WTC11 (cell line): Measurements from ENCODE around the gene THUMPD3. TPM values are rescaled to one million over a fixed set of nuclear protein-coding genes. Genes with fewer than 3 reads are reported as not detected.

ENCODE experiments used
- ATAC-seq: fragments of 200-7000 bp; cut with Tn5 transposase; 2 replicates; pipeline ENCODE4 v1.10.0; 2021; ENCODE audit warnings: mild to moderate bottlenecking, moderate library complexity
- CTCF ChIA-PET: fragments of 300-600 bp; sonication (Branson Sonifier 250); formaldehyde crosslinking; loops from one replicate; lab custom pipeline; 2021; ENCODE audit warnings: antibody characterized with exemption; lab: Charles Lee
- POLR2A ChIA-PET: fragments of 350-600 bp; sonication (Branson Sonifier 250); formaldehyde crosslinking; loops from one replicate; lab custom pipeline; 2021; ENCODE audit warnings: antibody characterized with exemption; lab: Charles Lee
- DNase-seq: peaks from one replicate; pipeline ENCODE4 v3.0.0; 2021; ENCODE audit warnings: low spot score
- H3K27ac Mint-ChIP-seq: 2 replicates; pipeline ENCODE4 v1.8.0; 2021; ENCODE audit warnings: mixed read lengths
- H3K27me3 Mint-ChIP-seq: 2 replicates; pipeline ENCODE4 v1.8.0; 2021; ENCODE audit warnings: low read depth, mild to moderate bottlenecking, moderate library complexity, mixed read lengths
- H3K36me3 Mint-ChIP-seq: 2 replicates; pipeline ENCODE4 v1.8.0; 2021; ENCODE audit warnings: mixed read lengths
- H3K4me1 Mint-ChIP-seq: 2 replicates; pipeline ENCODE4 v1.8.0; 2022; ENCODE audit warnings: mixed read lengths
- H3K4me3 Mint-ChIP-seq: 2 replicates; pipeline ENCODE4 v1.8.0; 2021; ENCODE audit warnings: mild to moderate bottlenecking, moderate library complexity, mixed read lengths
- H3K9me3 Mint-ChIP-seq: 2 replicates; pipeline ENCODE4 v1.8.0; 2021; ENCODE audit warnings: mixed read lengths
- ARID4B ChIP-seq: sonication (generic); formaldehyde crosslinking; IDR thresholded peaks from 2 replicates; pipeline ENCODE4 v1.8.0; 2023; ENCODE audit warnings: missing genetic modification reagents, mild to moderate bottlenecking, borderline replicate concordance
- CDX4 ChIP-seq: fragments of 250-450 bp; sonication (Bioruptor Pico); IDR thresholded peaks from 2 replicates; pipeline ENCODE4 v1.9.0; 2021; ENCODE audit warnings: moderate library complexity, mild to moderate bottlenecking, inconsistent platforms, borderline replicate concordance
- CREB1 ChIP-seq: sonication (generic); formaldehyde crosslinking; IDR thresholded peaks from 2 replicates; pipeline ENCODE4 v1.8.0; 2023; ENCODE audit warnings: mild to moderate bottlenecking, missing genetic modification reagents
- CREM ChIP-seq: sonication (generic); formaldehyde crosslinking; IDR thresholded peaks from 2 replicates; pipeline ENCODE4 v1.8.1; 2022; ENCODE audit warnings: mild to moderate bottlenecking, missing genetic modification reagents, moderate library complexity
- E2F1 ChIP-seq: sonication (generic); formaldehyde crosslinking; IDR thresholded peaks from 2 replicates; pipeline ENCODE4 v1.8.0; 2022; ENCODE audit warnings: mild to moderate bottlenecking, missing genetic modification reagents
- E2F4 ChIP-seq: sonication (generic); formaldehyde crosslinking; IDR thresholded peaks from 2 replicates; pipeline ENCODE4 v1.8.1; 2022; ENCODE audit warnings: low read depth, mild to moderate bottlenecking, moderate library complexity, missing genetic modification reagents, borderline replicate concordance
- ELF4 ChIP-seq: sonication (generic); formaldehyde crosslinking; IDR thresholded peaks from 2 replicates; pipeline ENCODE4 v1.8.1; 2022; ENCODE audit warnings: low read depth, mild to moderate bottlenecking, moderate library complexity, missing genetic modification reagents
- ESRRA ChIP-seq: sonication (generic); formaldehyde crosslinking; IDR thresholded peaks from 2 replicates; pipeline ENCODE4 v1.8.1; 2022; ENCODE audit warnings: mild to moderate bottlenecking, missing genetic modification reagents, borderline replicate concordance
- FOXK1 ChIP-seq: sonication (generic); formaldehyde crosslinking; IDR thresholded peaks from 2 replicates; pipeline ENCODE4 v1.8.0; 2022; ENCODE audit warnings: mild to moderate bottlenecking, moderate library complexity, missing genetic modification reagents
- HMGA2 ChIP-seq: fragments of 250-450 bp; sonication (Bioruptor Pico); IDR thresholded peaks from 2 replicates; pipeline ENCODE4 v1.4.0; 2021; ENCODE audit warnings: mild to moderate bottlenecking, moderate library complexity
- JUN ChIP-seq: sonication (generic); formaldehyde crosslinking; IDR thresholded peaks from 2 replicates; pipeline ENCODE4 v1.8.0; 2023; ENCODE audit warnings: mild to moderate bottlenecking, missing genetic modification reagents
- MYBL2 ChIP-seq: sonication (generic); formaldehyde crosslinking; IDR thresholded peaks from 2 replicates; pipeline ENCODE4 v1.8.1; 2023; ENCODE audit warnings: mild to moderate bottlenecking, moderate library complexity, missing genetic modification reagents
- RELA ChIP-seq: sonication (generic); formaldehyde crosslinking; IDR thresholded peaks from 2 replicates; pipeline ENCODE4 v1.8.1; 2022; ENCODE audit warnings: missing genetic modification reagents, mild to moderate bottlenecking, borderline replicate concordance
- SMAD4 ChIP-seq: sonication (generic); formaldehyde crosslinking; IDR thresholded peaks from 2 replicates; pipeline ENCODE4 v1.8.0; 2022; ENCODE audit warnings: mild to moderate bottlenecking, missing genetic modification reagents
- SP1 ChIP-seq: sonication (generic); formaldehyde crosslinking; conservative IDR thresholded peaks from 2 replicates; pipeline ENCODE4 v1.8.1; 2022; ENCODE audit warnings: missing genetic modification reagents
- TEAD1 ChIP-seq: sonication (generic); formaldehyde crosslinking; IDR thresholded peaks from 2 replicates; pipeline ENCODE4 v1.8.0; 2022; ENCODE audit warnings: mild to moderate bottlenecking, missing genetic modification reagents
- USF1 ChIP-seq: sonication (generic); formaldehyde crosslinking; IDR thresholded peaks from 2 replicates; pipeline ENCODE4 v1.8.0; 2022; ENCODE audit warnings: mild to moderate bottlenecking, missing genetic modification reagents
- ZMAT4 ChIP-seq: fragments of 250-450 bp; sonication (Bioruptor Pico); IDR thresholded peaks from 2 replicates; pipeline ENCODE4 v1.9.0; 2021; ENCODE audit warnings: mild to moderate bottlenecking
- ZNF232 ChIP-seq: sonication (generic); formaldehyde crosslinking; IDR thresholded peaks from 2 replicates; pipeline ENCODE4 v1.8.0; 2022; ENCODE audit warnings: mild to moderate bottlenecking, missing genetic modification reagents
- ZNF263 ChIP-seq: sonication (generic); formaldehyde crosslinking; IDR thresholded peaks from 2 replicates; pipeline ENCODE4 v1.8.1; 2022; ENCODE audit warnings: low read depth, mild to moderate bottlenecking, moderate library complexity, missing genetic modification reagents
- ZNF416 ChIP-seq: fragments of 250-450 bp; sonication (Bioruptor Pico); IDR thresholded peaks from 2 replicates; pipeline ENCODE4 v1.9.0; 2021; ENCODE audit warnings: mild to moderate bottlenecking, inconsistent platforms
- ZNF423 ChIP-seq: fragments of 250-450 bp; sonication (Bioruptor Pico); IDR thresholded peaks from 2 replicates; pipeline ENCODE4 v2.1.2; 2022; ENCODE audit warnings: mild to moderate bottlenecking, moderate library complexity
- ZNF671 ChIP-seq: fragments of 250-450 bp; sonication (Bioruptor Pico); IDR thresholded peaks from 2 replicates; pipeline ENCODE4 v1.8.0; 2021; ENCODE audit warnings: mild to moderate bottlenecking
- total RNA-seq: library from RNA; stranded (reverse); gene quantifications from 3 replicates; pipeline ENCODE4 v1.2.3, GENCODE V29; 2021

The THUMPD3 gene
- total RNA-seq, 1 experiment from 2014 or later, result 67.5 TPM

- TF ChIP-seq ARID4B (CRISPR knock-in tag), result no peak
These were observed 37.9 kb upstream of the THUMPD3 start (continued) for GRCh38 chr3:9324944-9325343.

- H3K27me3 Mint-ChIP-seq, result peaks cover 14% of the 10 kb centered on the region
These were observed 35.3 kb upstream of the THUMPD3 start for GRCh38 chr3:9327578-9327977.

GRCh38 chr3:9330166-9330703, 32.6 kb upstream of the THUMPD3 start:
- ChIA-PET CTCF (interaction anchor here (1.2 kb wide), 1 partner anchor 23 kb away, joined by 3 read pairs; no protein-coding TSS in a partner anchor), POLR2A (no interaction called here)
- peaks cover 14% of the 10 kb centered on the region for H3K27me3 Mint-ChIP-seq
- DNase-seq (no peak), ATAC-seq (no peak)
- peaks cover 59% of the 10 kb centered on the region for H3K36me3 Mint-ChIP-seq
- TF ChIP-seq ELF4 (CRISPR knock-in tag) (no peak), USF1 (no peak), TEAD1 (no peak), ESRRA (no peak), ZNF263 (CRISPR knock-in tag) (no peak)
- TF ChIP-seq, all 79 proteins: peak for 0
- no peak overlapping the region for H3K4me3 Mint-ChIP-seq
- no peak overlapping the region for H3K27ac Mint-ChIP-seq
- peaks cover 9% of the 10 kb centered on the region for H3K4me1 Mint-ChIP-seq
- peaks cover 71% of the 10 kb centered on the region for H3K9me3 Mint-ChIP-seq

More at GRCh38 chr3:9327578-9327977, 35.3 kb upstream of the THUMPD3 start:
- no peak for TF ChIP-seq ESRRA
- TF ChIP-seq FOXK1, result no peak
- TF ChIP-seq E2F1 (CRISPR knock-in tag), result no peak
- TF ChIP-seq ZNF423, result no peak
- TF ChIP-seq RELA (CRISPR knock-in tag), result no peak
- no peak for TF ChIP-seq JUN
- no peak for TF ChIP-seq ZMAT4 (CRISPR knock-in tag)
- TF ChIP-seq ZNF416 (CRISPR knock-in tag), result no peak
- ChIA-PET POLR2A (no interaction called here), CTCF (no interaction called here)
- Mint-ChIP-seq H3K36me3 (peaks cover 76% of the 10 kb centered on the region), H3K4me1 (no peaks in the 10 kb centered on the region), H3K9me3 (peaks cover 93% of the 10 kb centered on the region), H3K27ac (no peak overlapping the region), H3K4me3 (no peak overlapping the region)
- ATAC-seq, result no peak
- no peak for DNase-seq

- ChIA-PET CTCF (no interaction called here), POLR2A (no interaction called here)
- H3K9me3 Mint-ChIP-seq, result peaks cover 61% of the 10 kb centered on the region
- H3K36me3 Mint-ChIP-seq, result peaks cover 52% of the 10 kb centered on the region
- no peak overlapping the region for H3K27ac Mint-ChIP-seq
- no peak for ATAC-seq
- DNase-seq, result no peak
- H3K27me3 Mint-ChIP-seq, result peaks cover 14% of the 10 kb centered on the region
- peaks cover 9% of the 10 kb centered on the region for H3K4me1 Mint-ChIP-seq
- H3K4me3 Mint-ChIP-seq, result no peak overlapping the region
- TF ChIP-seq ZMAT4 (CRISPR knock-in tag) (no peak), HMGA2 (CRISPR knock-in tag) (no peak), SP1 (no peak), CDX4 (CRISPR knock-in tag) (no peak), MYBL2 (CRISPR knock-in tag) (no peak), ZNF671 (CRISPR knock-in tag) (no peak), CREB1 (CRISPR knock-in tag) (no peak), SMAD4 (CRISPR knock-in tag) (no peak), CREM (CRISPR knock-in tag) (no peak), ZNF232 (CRISPR knock-in tag) (no peak), E2F4 (CRISPR knock-in tag) (no peak)
These were observed 31.7 kb upstream of the THUMPD3 start for GRCh38 chr3:9331171-9331570.
